Measurements from ENCODE around the gene DEDD2.

GRCh38 chr19:42184401-42184861 lies 33.0 kb downstream of the DEDD2 start:
- TF ChIP-seq POLR2A (IDR thresholded peaks at IDR 0.05) (no peak), CTCF (IDR thresholded peaks at IDR 0.05) (peak; percentile 67 to 82 (median 76))
